T-helper 2 cell treated with Interferon-gamma antibody and Interleukin-4, amounts not matched to agents 100 ng/mL and 5 ng/mL, for 36 hours (primary cell): Measurements from ENCODE around the gene TMEM30B. TPM values are rescaled to one million over a fixed set of nuclear protein-coding genes. Genes with fewer than 3 reads are reported as not detected.

Experiments used
- intact Hi-C: fragments of 100-400 bp; cut with micrococcal nuclease; formaldehyde crosslinking; loops from one replicate; pipeline ENCODE4 v1.15.1; 2023
- total RNA-seq: library from RNA; stranded (reverse); gene quantifications from 2 replicates; pipeline ENCODE4 v1.2.3, GENCODE V29; 2022

TMEM30B gene
- total RNA-seq, 1 donor from 2014 or later = 0.16 TPM

GRCh38 chr14:61269321-61270083 is 11.6 kb downstream of the TMEM30B start:
- intact Hi-C loops = loop anchor here (1.0 to 5.0 kb wide), 3 partner anchors 17 to 858 kb away; no protein-coding TSS in a partner anchor

GRCh38 chr14:61268812-61269211 is 12.3 kb downstream of the TMEM30B start:
- intact Hi-C loops = loop anchor here (1.0 kb wide), 2 partner anchors 17 to 568 kb away; no protein-coding TSS in a partner anchor

GRCh38 chr14:61266891-61267740 is 14.0 kb downstream of the TMEM30B start:
- intact Hi-C loops = no loop called here

GRCh38 chr14:61266436-61266835 is 14.7 kb downstream of the TMEM30B start:
- intact Hi-C loops = no loop called here

GRCh38 chr14:61264651-61265050 is 16.5 kb downstream of the TMEM30B start:
- intact Hi-C loops = no loop called here

GRCh38 chr14:61264010-61264571 is 17.0 kb downstream of the TMEM30B start:
- intact Hi-C loops = no loop called here

- intact Hi-C loops = no loop called here
Measured at GRCh38 chr14:61262082-61262481, 19.1 kb downstream of the TMEM30B start.

- intact Hi-C loops = no loop called here
Measured at GRCh38 chr14:61260939-61261776, 20.0 kb downstream of the TMEM30B start.

- intact Hi-C loops = loop anchor here (10.0 kb wide), 1 partner anchor 604 kb away; no protein-coding TSS in a partner anchor
Measured at GRCh38 chr14:61258985-61259384, 22.2 kb downstream of the TMEM30B start.

- intact Hi-C loops = loop anchor here (10.0 kb wide), 1 partner anchor 603 kb away; no protein-coding TSS in a partner anchor
Measured at GRCh38 chr14:61257469-61258057, 23.6 kb downstream of the TMEM30B start.

GRCh38 chr14:61256826-61257468 is 24.2 kb downstream of the TMEM30B start:
- intact Hi-C loops = loop anchor here (10.0 kb wide), 1 partner anchor 602 kb away; no protein-coding TSS in a partner anchor

GRCh38 chr14:61255968-61256367 is 25.2 kb downstream of the TMEM30B start:
- intact Hi-C loops = loop anchor here (10.0 kb wide), 1 partner anchor 601 kb away; no protein-coding TSS in a partner anchor

GRCh38 chr14:61254808-61255526 is 26.2 kb downstream of the TMEM30B start:
- intact Hi-C loops = loop anchor here (5.0 to 10.0 kb wide), 4 partner anchors 78 to 923 kb away; partner anchors contain the start of genes SLC38A6 and TRMT5

GRCh38 chr14:61253064-61253738 is 27.9 kb downstream of the TMEM30B start:
- intact Hi-C loops = loop anchor here (1.0 to 10.0 kb wide), 5 partner anchors 76 to 921 kb away; partner anchors contain the start of genes SLC38A6 and TRMT5

- intact Hi-C loops = loop anchor here (1.0 to 10.0 kb wide), 7 partner anchors 75 to 920 kb away; partner anchors contain the start of genes SLC38A6 and TRMT5
Measured at GRCh38 chr14:61252369-61253063, 28.6 kb downstream of the TMEM30B start.

- intact Hi-C loops = loop anchor here (5.0 to 10.0 kb wide), 4 partner anchors 73 to 918 kb away; partner anchors contain the start of genes SLC38A6 and TRMT5
Measured at GRCh38 chr14:61250063-61250462, 31.1 kb downstream of the TMEM30B start.

GRCh38 chr14:61247935-61248334 is 33.2 kb downstream of the TMEM30B start:
- intact Hi-C loops = no loop called here
